GM21515 (cell line): ENCODE data around the gene SSBP2.
"Not testable (repeated sequence)": the region's sequence is repeated elsewhere in the genome, so short reads cannot be mapped to it uniquely, and the experiment has no call there.

Experiments used
- ATAC-seq: cut with Tn5 transposase; IDR thresholded peaks from one replicate; pipeline ENCODE4 v1.9.1; 2021; ENCODE audit not compliant: unreplicated experiment

The SSBP2 gene

GRCh38 chr5:81450940-81451339 is 300.0 kb downstream of the SSBP2 start:
- ATAC-seq: no peak

- no peak for ATAC-seq
These were observed 315.9 kb downstream of the SSBP2 start for GRCh38 chr5:81435023-81435422.

- no peak for ATAC-seq
These were observed 320.9 kb downstream of the SSBP2 start for GRCh38 chr5:81429985-81430384.

GRCh38 chr5:81429363-81429762 is 321.5 kb downstream of the SSBP2 start:
- ATAC-seq: no peak

GRCh38 chr5:81428861-81429260 is 322.0 kb downstream of the SSBP2 start:
- ATAC-seq: no peak

- ATAC-seq: no peak
These were observed 322.5 kb downstream of the SSBP2 start for GRCh38 chr5:81428446-81428845.

GRCh38 chr5:81427566-81427965 is 323.3 kb downstream of the SSBP2 start:
- ATAC-seq: no peak

GRCh38 chr5:81426359-81427030 is 324.4 kb downstream of the SSBP2 start:
- no peak for ATAC-seq

- no peak for ATAC-seq
These were observed 325.3 kb downstream of the SSBP2 start for GRCh38 chr5:81425569-81425968.

- ATAC-seq: no peak
These were observed 326.2 kb downstream of the SSBP2 start for GRCh38 chr5:81424728-81425127.

- no peak for ATAC-seq
These were observed 328.2 kb downstream of the SSBP2 start for GRCh38 chr5:81422671-81423070.

- ATAC-seq: no peak
These were observed 330.7 kb downstream of the SSBP2 start for GRCh38 chr5:81420039-81420667.

- ATAC-seq: no peak
These were observed 332.3 kb downstream of the SSBP2 start for GRCh38 chr5:81418606-81419005.

- ATAC-seq: no peak
These were observed 333.8 kb downstream of the SSBP2 start for GRCh38 chr5:81417052-81417451.

- no peak for ATAC-seq
These were observed 341.0 kb downstream of the SSBP2 start for GRCh38 chr5:81409896-81410295.

- ATAC-seq: no peak
These were observed 341.5 kb downstream of the SSBP2 start for GRCh38 chr5:81409361-81409760.

GRCh38 chr5:81408496-81408895 is 342.4 kb downstream of the SSBP2 start:
- no peak for ATAC-seq

- ATAC-seq: not testable (repeated sequence)
These were observed 343.1 kb downstream of the SSBP2 start for GRCh38 chr5:81407811-81408210.

- ATAC-seq: no peak
These were observed 345.6 kb downstream of the SSBP2 start for GRCh38 chr5:81405126-81405891.

GRCh38 chr5:81402192-81402930 is 348.5 kb downstream of the SSBP2 start:
- ATAC-seq: no peak

- ATAC-seq: no peak
These were observed 349.6 kb downstream of the SSBP2 start for GRCh38 chr5:81401266-81401665.
